Hypothalamus (tissue), 51 donors: Measurements from ENCODE around the gene IL18R1.

ENCODE experiments used
- DNase-seq, 51 donors: peaks; one replicate each; lab custom pipeline; 2025; lab: John Stamatoyannopoulos, UW

IL18R1 gene

DNA sequence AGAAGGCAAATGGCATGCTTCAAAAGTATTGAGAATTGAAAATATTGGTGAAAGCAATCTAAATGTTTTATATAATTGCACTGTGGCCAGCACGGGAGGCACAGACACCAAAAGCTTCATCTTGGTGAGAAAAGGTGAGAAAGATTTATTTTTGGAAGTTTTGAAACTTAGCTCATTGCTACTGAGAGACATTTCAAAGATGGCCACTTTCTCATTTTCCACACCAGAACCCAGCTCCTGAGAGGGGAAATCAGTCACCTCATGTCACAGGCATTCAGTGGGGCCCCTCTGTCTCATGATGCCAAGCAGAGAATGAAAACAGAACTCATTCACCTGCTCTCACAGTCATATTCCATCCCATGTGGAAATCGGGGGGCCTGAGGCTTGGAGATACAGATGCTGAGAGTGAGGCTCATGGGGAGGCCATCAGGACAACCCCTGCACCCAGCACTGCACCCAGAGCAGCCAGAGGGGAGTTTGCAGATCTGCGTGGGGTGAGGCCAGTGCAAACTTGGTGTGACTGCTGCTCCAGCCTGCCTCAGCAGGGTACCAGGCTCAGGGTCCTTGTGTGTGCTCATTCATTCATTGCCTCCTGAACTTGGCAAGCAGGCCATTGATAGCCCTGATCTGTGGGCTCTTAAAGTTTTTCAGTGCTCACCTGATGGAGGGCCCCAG lies 31.4 kb downstream of the IL18R1 start:
- DNase-seq = no peak

DNA sequence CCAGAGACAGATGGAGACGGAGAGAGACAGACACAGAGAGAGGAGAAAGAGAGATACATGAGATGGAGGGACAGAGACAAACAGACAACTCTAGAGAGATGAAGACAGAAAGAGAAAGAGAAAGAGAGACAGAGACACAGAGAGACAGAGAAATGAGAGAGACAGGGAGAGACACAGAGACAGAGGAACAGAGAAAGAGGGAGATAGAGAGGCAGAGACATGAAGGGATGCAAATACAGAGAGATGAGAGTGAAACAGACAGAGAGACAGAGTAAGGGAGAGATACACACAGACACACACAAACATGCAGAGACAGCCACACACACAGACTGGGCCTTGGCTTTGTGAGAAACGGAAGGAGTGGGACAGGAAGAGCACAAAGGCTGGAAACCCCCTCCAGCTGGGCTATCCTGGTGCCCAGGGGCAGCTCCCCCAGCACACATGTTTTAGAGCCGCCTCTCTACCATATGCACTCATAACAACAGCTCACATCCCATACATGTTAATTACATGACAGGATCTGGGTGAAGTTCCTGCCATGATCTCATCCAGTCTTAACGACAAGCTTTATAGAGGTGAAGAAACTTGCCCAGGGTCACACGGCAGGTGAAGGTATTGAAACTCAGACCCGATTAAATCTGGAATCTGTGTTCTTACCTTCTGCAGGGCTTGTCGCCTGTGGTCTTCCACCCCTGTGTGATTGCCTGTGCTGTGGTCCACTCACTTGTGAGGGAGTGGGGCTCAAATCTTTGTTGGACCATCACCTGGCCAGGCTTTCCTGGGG lies 32.4 kb downstream of the IL18R1 start:
- DNase-seq = no peak

DNA sequence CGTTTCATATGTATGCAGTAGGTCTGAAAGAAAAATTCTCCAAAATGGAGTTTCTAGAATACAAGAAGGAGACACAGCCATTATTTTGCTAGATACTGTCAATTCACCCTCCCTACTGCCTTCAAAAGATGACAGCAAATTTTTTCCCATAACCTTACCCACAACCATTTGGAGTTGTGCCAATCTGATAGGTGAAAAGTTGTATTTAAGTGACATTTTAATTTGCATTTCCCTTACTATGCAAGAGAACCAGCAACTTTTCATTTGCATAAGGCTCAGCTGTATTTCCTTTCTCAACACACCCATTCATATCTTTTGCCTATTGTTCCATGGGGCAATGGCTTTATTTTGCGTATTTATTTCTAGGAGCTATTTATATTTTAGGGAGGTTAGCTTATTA lies 36.0 kb downstream of the IL18R1 start:
- DNase-seq = no peak

DNA sequence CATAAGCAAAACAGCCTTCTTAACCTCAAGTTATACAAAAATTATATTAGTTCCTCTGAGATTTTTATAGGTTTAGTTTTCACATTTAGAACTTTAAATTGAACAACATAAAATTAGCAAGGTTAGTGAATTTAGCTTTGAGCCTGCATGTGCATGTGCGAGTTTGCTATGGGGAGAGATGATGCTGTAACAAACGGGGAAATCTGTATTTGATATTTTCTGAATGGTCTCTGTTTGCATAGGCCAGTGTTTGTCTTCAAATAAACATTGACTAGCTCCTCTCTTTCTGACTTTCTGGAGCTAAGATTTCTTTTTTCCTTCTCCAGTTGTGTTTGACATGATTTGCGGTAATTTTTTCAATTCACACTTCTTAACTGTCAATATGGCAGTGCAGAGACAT lies 36.5 kb downstream of the IL18R1 start:
- no peak for DNase-seq

DNA sequence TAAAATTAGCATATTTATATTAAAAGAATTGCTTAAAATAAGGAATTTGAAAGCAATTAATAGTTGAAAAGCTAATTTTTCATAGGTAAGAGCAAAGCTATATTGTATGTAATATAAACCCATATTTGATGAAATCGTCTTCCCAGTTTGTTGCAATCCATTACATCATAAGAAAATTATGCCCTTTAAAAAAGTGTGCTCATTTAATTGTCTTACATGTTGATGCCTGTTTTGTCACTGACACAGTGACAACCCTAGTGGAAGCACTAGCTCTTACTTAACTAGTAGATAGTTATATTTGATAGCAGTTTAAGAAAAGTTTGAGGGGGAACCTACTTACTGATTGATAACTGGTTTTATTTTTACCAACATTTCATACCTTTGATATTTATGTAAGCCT lies 37.3 kb downstream of the IL18R1 start:
- DNase-seq = no peak

DNA sequence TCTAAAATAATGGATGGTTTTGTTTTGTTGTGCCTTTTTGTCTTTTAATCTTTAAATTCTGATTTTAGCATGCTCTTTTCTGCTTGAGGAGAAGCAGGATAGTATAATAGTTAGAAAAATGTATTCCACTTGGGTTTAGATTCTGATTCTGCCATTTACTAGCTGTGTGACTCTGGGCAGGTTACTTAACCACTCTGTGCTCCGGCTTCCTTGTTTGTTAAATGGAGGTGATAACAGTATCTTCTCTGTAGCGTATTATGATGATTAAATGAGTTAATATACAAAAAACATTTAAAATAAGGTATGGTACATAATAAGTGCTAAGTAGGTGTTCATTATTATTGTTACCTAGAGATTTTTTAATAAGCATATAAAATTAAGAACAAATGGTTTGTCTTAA lies 40.4 kb downstream of the IL18R1 start:
- DNase-seq = no peak

DNA sequence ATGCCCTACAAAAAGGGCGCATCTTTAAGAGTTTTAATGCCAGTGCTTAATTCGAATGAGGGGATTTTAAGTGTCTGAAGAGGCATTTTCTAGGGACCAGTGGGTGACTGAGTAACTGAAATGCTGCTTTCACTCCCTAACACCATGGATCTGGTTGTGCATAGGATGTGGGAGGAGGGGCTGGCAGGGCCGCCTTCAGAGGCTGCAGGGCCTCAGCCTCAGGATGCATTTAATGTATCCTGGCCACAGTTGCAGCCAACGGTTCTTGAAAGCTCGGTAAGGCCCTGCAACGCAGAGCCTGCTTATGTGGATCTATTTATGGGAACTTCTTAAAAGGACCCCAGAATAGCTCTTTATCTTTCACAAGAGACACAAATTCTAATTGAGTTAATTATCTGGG lies 41.6 kb downstream of the IL18R1 start:
- no peak for DNase-seq

DNA sequence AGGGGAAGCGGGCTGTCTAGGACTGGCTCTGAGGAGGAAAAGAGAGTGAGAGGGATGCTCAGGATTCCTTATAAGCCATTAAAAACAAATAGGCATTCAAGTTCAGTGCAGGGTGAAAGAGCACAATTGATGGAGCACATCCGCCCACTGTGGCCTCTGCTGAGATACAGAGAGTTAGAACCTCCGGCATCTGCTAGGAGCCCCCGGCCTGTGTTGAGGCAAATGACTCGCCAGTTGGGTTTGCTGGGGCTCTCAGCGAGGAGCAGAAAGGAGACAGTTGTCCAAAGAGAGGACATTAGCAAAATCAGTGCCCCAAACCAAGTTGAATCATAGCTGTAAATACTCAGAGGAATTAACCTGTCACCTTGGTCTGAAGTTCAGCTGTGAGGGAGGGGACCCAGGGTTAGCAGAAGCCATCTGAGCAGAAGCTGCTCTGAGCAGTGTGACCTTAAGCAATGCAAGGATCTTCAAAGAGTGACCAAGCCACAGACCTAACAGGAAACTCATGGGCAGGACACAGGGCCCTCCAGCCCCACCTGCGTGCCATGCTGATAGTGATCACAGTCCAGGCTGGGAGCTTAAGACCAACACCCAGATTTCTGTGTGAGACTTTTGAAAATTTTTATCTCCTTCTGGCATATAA lies 44.0 kb downstream of the IL18R1 start:
- DNase-seq = no peak

DNA sequence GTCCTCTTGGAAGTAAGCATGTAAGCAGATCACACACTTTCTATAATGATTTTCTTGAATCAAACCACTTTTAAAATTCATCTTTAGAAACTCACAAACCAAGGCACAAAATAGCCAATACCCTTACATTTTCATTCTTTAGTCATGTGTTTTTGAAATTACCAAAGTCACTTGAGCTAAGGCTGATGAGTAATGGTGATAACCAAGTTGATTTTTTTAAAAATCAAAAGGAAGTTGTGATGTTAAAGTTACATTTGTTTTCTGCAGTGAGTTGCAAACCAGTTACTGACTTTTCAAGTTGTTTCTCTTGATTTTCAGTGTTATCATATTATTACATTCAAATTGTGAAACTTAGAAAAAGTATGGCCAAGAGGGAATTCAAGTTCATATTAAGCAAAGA lies 45.9 kb downstream of the IL18R1 start:
- DNase-seq = no peak

DNA sequence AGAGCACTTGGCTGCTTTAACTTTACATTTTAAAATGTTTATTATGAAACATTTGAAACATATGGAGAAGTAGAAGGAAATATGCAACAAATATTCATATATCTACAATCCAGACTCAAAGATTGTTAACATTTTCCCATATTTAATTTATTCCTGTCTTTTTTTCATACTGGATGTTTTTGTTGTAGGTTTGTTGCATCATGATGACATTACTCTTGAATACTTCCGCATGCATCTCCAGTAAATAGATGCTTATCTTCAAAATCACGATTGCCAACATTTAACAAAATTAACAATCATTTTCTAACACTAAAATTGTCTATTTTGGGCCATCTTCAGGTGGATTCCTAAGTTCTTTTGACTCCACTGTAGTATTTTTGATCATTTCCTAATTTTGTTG lies 46.3 kb downstream of the IL18R1 start:
- DNase-seq = no peak

DNA sequence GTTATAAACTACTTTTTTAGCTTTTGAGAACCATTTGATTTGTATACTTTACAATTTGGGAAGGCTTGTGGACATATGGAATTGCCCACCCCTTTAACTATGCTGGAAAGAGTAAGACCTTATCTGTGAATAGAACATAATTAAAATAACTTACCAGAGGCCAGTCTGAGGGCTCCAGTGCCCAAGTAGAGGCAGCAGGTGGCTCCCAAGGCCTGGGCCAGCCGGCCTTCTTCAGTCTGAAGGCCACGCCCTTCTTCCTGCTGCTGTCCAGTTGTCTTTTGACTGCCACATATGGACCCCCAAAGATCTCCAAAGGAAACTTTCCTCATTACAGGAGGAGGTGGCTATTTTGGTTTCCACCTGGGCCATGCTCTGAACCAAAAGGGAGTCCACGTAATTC lies 55.4 kb downstream of the IL18R1 start:
- DNase-seq = no peak

DNA sequence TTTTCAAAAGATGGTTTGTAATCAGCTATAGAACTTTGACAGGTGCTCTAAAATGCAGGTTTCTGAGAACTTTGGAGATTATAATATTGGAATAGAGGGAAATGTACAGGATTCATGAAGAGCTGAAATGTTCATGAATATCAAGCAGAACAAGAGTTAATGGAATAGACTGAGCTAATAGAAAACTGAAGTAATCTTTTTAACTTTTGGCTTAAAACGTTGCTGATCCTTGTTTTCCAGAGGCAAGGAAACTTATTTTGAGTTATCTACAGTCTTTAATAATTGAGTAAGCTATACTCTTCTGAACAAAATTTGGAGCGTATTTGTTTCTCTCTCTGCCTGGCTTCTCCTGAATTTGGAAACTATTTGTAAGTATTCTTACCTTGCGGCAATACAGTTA lies 56.6 kb downstream of the IL18R1 start:
- DNase-seq = no peak

DNA sequence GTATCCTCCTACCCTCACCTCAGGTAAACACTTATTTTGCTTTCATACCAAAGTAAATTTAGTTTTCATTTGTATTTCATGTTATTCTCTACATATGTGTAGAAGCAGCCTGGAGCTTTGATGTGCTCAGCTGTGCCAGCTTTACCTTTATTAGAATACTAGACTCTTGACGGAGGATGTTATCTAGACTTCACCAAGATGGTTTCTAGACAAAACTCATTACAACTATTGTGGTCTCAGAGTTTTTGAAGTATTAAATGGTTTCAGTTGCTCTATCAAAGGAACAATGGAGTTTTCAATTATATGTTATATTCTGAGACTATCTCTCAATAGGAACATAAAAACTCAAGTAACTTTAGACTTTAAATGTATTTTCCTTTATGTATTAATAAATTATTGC lies 62.4 kb downstream of the IL18R1 start:
- DNase-seq = no peak

DNA sequence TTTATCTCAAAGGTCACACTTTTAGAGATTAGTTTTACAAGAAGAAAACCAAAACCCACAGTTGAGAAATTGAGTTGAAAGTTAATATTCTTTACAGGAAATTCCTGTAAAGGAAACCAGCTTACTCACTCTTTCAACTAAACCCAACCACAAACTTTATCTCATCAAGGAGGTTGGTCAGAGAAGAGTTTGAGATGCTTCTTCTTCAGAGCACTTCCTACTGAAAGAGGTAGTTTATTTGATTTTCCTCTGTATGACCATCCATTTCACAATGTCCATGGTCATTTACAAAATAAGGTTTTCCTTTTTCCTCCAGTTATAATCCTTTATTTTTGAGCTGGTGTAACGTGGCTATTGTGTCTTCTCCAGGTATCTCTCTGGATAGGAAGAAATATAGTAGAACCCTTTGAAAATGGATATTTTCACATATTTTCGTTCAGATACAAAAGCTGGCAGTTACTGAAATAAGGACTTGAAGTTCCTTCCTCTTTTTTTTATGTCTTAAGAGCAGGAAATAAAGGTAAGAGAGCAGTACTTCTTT lies 62.9 kb downstream of the IL18R1 start:
- no peak for DNase-seq

DNA sequence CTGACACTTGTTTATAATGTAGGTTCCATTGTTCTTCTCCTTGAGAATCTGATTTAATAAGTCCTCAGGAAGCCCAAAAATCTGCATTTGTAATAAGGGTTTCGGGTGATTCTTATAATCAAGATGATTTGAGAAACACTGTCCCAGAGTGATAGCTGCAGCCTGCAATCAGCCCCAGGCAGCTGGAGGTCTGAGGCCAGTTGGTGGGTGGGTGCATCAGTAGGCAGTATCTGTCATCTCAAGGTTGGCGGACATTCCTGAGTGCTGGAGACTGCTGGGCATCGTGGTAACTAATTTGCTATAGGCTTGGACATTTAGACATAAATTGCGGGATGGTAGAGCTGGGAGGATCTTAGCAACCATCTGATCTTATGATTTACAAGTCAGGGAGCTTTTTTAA lies 64.7 kb downstream of the IL18R1 start:
- no peak for DNase-seq

DNA sequence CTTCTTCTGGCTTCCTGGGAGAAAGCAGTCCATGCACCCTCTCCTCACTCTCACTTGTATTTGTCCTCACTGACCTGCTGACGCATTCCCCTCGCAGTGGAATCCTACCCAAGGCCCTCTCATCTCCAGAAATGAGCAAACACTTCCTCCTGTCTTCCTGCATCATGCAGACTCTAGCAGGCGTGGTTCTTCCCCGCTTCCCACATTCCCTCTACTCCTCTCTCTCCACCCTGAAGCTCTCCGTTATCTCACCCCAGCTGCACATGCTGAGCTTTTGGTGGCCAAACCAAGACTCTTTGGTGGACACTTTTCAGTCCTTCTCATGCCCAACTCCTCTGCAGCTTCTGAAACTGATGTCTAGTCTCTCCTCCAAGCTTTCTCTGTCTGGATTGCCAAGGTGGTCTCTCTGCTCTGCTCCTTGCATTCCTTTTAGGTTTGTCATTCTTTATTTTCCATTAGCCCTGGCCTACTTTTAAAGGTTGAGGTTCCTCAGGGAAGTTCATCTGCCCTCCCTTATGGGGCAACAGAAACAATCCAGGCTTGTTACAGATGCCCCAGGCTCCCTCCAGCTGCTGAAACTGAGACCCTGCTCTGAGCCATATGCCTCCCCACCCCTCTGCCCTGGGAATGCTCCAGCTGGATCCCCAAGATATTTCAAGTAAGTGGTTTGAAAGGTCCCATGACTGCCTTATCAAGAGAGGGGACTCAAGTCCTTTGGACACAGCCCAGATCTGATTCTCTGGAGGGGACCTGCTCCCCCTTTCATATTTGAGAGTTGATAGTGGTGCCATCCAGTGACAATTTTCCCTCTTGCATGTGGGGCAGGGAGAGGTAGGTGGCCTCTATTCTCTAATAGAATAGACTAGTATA lies 66.5 kb downstream of the IL18R1 start:
- DNase-seq = no peak

DNA sequence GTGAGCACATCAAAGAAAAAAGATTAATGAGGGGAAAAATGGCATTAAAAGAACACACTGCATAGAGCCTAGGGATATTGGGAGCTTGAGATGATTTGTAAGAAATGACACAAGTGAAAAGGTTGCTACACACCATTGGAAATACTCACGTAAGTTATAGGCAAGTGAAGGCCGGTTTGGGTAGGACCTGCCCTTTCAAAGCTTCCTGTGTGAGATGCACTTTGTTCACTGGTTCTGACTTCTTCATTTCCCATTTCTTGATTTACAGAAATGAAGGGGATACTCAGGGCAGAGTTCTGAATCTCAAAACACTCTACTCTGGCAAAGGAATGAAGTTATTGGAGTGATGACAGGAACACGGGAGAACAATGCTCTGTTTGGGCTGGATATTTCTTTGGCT lies 67.3 kb downstream of the IL18R1 start, which contains the start of gene IL18RAP:
IL18RAP (plus strand) TSS at position 251 of the 400 bp plus-strand sequence; CDS start at position 369, 118 bp downstream.
- no peak for DNase-seq

DNA sequence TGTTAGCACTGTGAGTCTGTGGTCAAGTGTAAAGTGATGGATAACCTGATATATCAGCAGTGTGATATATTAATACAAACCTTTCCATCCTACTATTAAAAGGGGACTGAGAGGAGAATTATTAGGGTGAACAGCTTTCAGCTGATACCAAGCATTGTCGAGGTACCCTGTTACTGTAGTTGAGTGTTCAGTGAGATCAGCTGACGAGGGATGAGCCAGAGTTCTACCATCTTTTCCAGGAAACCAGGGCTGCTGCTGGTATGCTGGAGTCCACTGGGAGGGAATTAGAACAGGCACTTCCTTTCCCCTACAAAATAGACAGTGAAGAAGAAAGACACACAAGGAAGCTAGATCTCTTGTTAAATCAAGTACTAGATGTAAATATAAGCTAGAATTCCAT lies 67.8 kb downstream of the IL18R1 start:
- DNase-seq = no peak

DNA sequence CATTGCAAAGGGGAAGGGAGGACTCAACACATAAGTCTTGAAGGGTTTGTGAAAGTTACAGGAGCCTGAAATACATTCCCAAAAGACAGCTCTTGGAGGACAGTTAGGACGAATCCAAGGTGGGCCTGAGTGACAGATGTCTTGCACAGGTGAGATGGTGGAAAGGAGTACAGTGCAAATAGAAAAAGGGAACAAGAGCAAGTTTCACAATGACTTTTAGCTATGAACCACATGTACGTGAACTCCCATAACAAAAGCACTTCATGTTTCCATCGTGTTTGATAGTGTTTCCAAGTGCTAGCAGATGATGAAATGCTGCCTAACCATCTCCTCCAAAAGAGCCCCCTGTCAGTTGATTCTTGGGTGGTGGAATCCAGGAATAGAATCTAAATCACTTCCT lies 69.2 kb downstream of the IL18R1 start:
- DNase-seq = no peak

DNA sequence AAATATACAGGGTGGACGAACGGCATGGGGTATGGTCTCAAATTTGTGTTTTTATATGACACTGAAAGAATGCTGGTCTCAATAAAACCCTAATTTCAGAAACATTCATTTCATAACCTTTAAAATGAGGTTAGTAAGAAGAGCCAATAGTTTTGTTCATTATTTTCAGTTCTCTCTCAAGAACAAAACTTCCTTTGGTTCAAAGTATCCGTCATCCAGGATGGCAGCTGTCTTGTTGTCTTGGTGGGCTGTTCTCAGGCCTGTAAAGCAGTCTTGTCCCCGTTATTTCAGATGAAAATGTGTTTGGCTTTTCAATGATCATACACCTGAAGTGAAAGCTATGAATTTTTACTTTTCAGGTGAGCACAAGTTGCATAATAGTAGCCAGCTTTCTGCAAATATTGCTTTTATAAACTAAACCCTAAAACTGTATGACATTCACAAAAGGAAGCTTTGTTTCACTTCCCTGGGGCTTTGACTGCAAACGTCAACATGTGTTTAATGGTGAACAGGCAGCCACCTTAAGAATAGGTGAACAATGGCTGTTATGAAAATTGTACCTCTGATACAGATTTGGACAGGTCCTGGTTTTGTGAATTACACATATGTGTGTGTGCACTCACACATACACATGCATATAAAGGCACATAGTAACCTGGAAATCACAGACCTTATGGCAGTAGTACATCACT lies 70.0 kb downstream of the IL18R1 start:
- no peak for DNase-seq
